Astrocyte (in vitro differentiated cells and primary cell): ENCODE data around the gene MLN. TPM values are rescaled to one million over a fixed set of nuclear protein-coding genes. Genes with fewer than 3 reads are reported as not detected.

ENCODE experiments used
- DNase-seq: peaks from one replicate; pipeline ENCODE4 v3.0.0-alpha.2; 2010; ENCODE audit warnings: low read depth
- FAIRE-seq: peaks from 2 replicates; lab custom pipeline; 2011; peaks lifted over from hg19 to GRCh38; lab: Jason Lieb, UNC
- H2AFZ ChIP-seq: 2 replicates; pipeline ENCODE4 v1.6.0; 2012; ENCODE audit warnings: low read depth, low read length, inconsistent platforms
- H3K27ac ChIP-seq: 2 replicates; pipeline ENCODE4 v1.5.1; 2011; ENCODE audit warnings: low read depth, low read length, inconsistent platforms
- H3K27me3 ChIP-seq: 2 replicates; pipeline ENCODE4 v1.6.0; 2011; ENCODE audit warnings: low read length, inconsistent platforms; ENCODE audit not compliant: insufficient read depth
- H3K36me3 ChIP-seq: 2 replicates; pipeline ENCODE4 v1.5.1; 2011; ENCODE audit warnings: low read length, inconsistent platforms; ENCODE audit not compliant: insufficient read depth
- H3K4me1 ChIP-seq: 2 replicates; pipeline ENCODE4 v1.5.1; 2011; ENCODE audit warnings: low read length, inconsistent platforms; ENCODE audit not compliant: insufficient read depth
- H3K4me2 ChIP-seq: 2 replicates; pipeline ENCODE4 v1.6.0; 2012; ENCODE audit warnings: low read length, inconsistent platforms
- H3K4me3 ChIP-seq: 2 replicates; pipeline ENCODE4 v1.5.1; 2011; ENCODE audit warnings: low read depth, mild to moderate bottlenecking, low read length, inconsistent platforms; ENCODE audit not compliant: insufficient read depth
- H3K79me2 ChIP-seq: 2 replicates; pipeline ENCODE4 v1.6.0; 2012; ENCODE audit warnings: mild to moderate bottlenecking, low read length, inconsistent platforms; ENCODE audit not compliant: insufficient read depth
- H3K9ac ChIP-seq: 2 replicates; pipeline ENCODE4 v1.6.0; 2012; ENCODE audit warnings: mild to moderate bottlenecking, low read length, inconsistent platforms
- H3K9me3 ChIP-seq: 2 replicates; pipeline ENCODE4 v1.5.1; 2012; ENCODE audit warnings: low read depth, mild to moderate bottlenecking, low read length, inconsistent platforms; ENCODE audit not compliant: insufficient read depth
- H4K20me1 ChIP-seq: 2 replicates; pipeline ENCODE4 v1.6.0; 2012; ENCODE audit warnings: low read length, inconsistent platforms; ENCODE audit not compliant: insufficient read depth
- H3K27ac Mint-ChIP-seq: one replicate; pipeline ENCODE4 v1.8.0; 2021; ENCODE audit warnings: mild to moderate bottlenecking, mixed read lengths; ENCODE audit not compliant: unreplicated experiment
- H3K27me3 Mint-ChIP-seq: one replicate; pipeline ENCODE4 v1.8.0; 2021; ENCODE audit warnings: low read depth, mixed read lengths; ENCODE audit not compliant: unreplicated experiment
- H3K36me3 Mint-ChIP-seq: one replicate; pipeline ENCODE4 v1.8.0; 2021; ENCODE audit warnings: low read depth, mixed read lengths; ENCODE audit not compliant: unreplicated experiment
- H3K4me1 Mint-ChIP-seq: one replicate; pipeline ENCODE4 v1.8.0; 2021; ENCODE audit warnings: low read depth, mixed read lengths; ENCODE audit not compliant: unreplicated experiment
- H3K4me3 Mint-ChIP-seq: one replicate; pipeline ENCODE4 v1.8.0; 2021; ENCODE audit warnings: mild to moderate bottlenecking, moderate library complexity, mixed read lengths; ENCODE audit not compliant: unreplicated experiment
- H3K9me3 Mint-ChIP-seq: one replicate; pipeline ENCODE4 v1.8.0; 2021; ENCODE audit warnings: mild to moderate bottlenecking, mixed read lengths; ENCODE audit not compliant: unreplicated experiment
- CTCF ChIP-seq: IDR thresholded peaks from 2 replicates; pipeline ENCODE4 v1.5.1; 2011; ENCODE audit warnings: low read depth, mild to moderate bottlenecking, inconsistent platforms, low read length, moderate library complexity; ENCODE audit not compliant: insufficient read depth
- EZH2 ChIP-seq: IDR thresholded peaks from 2 replicates; pipeline ENCODE4 v1.6.1; 2012; ENCODE audit warnings: mild to moderate bottlenecking, low read length, inconsistent platforms; ENCODE audit not compliant: insufficient read depth
- total RNA-seq: library from RNA; stranded (reverse); gene quantifications from 2 replicates; pipeline ENCODE4 v1.2.1, GENCODE V29; 2021

The MLN gene
- total RNA-seq, 1 donor from 2014 or later = not detected

GRCh38 chr6:33802186-33802958 lies 1.4 kb downstream of the MLN start:
- Histone ChIP-seq H3K4me2 (peak overlapping the region; percentile 46), H3K79me2 (no peaks in the 10 kb centered on the region), H3K9ac (no peak overlapping the region), H3K27me3 (peaks cover 13% of the 10 kb centered on the region), H3K4me1 (peaks cover 8% of the 10 kb centered on the region), H4K20me1 (no peaks in the 10 kb centered on the region), H3K36me3 (no peaks in the 10 kb centered on the region), H3K27ac (no peak overlapping the region), H2AFZ (peak overlapping the region; percentile 42), H3K9me3 (no peaks in the 10 kb centered on the region), H3K4me3 (no peak overlapping the region)
- Mint-ChIP-seq H3K36me3 (peaks cover 2% of the 10 kb centered on the region), H3K9me3 (no peaks in the 10 kb centered on the region), H3K4me1 (peaks cover 8% of the 10 kb centered on the region), H3K4me3 (no peak overlapping the region), H3K27me3 (peaks cover 38% of the 10 kb centered on the region), H3K27ac (no peak overlapping the region)
- DNase-seq = no peak
- TF ChIP-seq EZH2 = no peak
- no peak for TF ChIP-seq CTCF
- FAIRE-seq = no peak

GRCh38 chr6:33801611-33802010 lies 2.2 kb downstream of the MLN start:
- FAIRE-seq (no peak), DNase-seq (no peak)
- no peaks in the 10 kb centered on the region for H3K9me3 ChIP-seq
- Mint-ChIP-seq H3K4me1 (peaks cover 8% of the 10 kb centered on the region), H3K4me3 (no peak overlapping the region), H3K9me3 (no peaks in the 10 kb centered on the region), H3K36me3 (peaks cover 2% of the 10 kb centered on the region), H3K27me3 (peaks cover 42% of the 10 kb centered on the region), H3K27ac (no peak overlapping the region)
- no peaks in the 10 kb centered on the region for H3K36me3 ChIP-seq
- peaks cover 5% of the 10 kb centered on the region for H3K27me3 ChIP-seq
- no peak overlapping the region for H3K9ac ChIP-seq
- H4K20me1 ChIP-seq = no peaks in the 10 kb centered on the region
- peaks cover 8% of the 10 kb centered on the region for H3K4me1 ChIP-seq
- no peak overlapping the region for H2AFZ ChIP-seq
- H3K27ac ChIP-seq = no peak overlapping the region
- no peak overlapping the region for H3K4me3 ChIP-seq
- no peak overlapping the region for H3K4me2 ChIP-seq
- no peaks in the 10 kb centered on the region for H3K79me2 ChIP-seq
- TF ChIP-seq EZH2 (no peak), CTCF (no peak)
